Smooth muscle cell of the brain vasculature (primary cell): ENCODE data around the gene GRIN1.

Source experiments
- DNase-seq: peaks from one replicate; pipeline ENCODE4 v3.0.0-alpha.2; 2012; ENCODE audit warnings: low read depth, low spot score

Gene GRIN1

GRCh38 chr9:137178201-137178938 is 39.4 kb downstream of the GRIN1 start:
- no peak for DNase-seq

GRCh38 chr9:137178939-137179630 is 40.1 kb downstream of the GRIN1 start:
- DNase-seq: no peak

- no peak for DNase-seq
Observed at GRCh38 chr9:137179761-137180160, 40.8 kb downstream of the GRIN1 start.

GRCh38 chr9:137180491-137180890 is 41.5 kb downstream of the GRIN1 start:
- DNase-seq: no peak

GRCh38 chr9:137181680-137182079 is 42.7 kb downstream of the GRIN1 start:
- DNase-seq: no peak

- no peak for DNase-seq
Observed at GRCh38 chr9:137182836-137183235, 43.9 kb downstream of the GRIN1 start.

- no peak for DNase-seq
Observed at GRCh38 chr9:137183980-137184595, 45.1 kb downstream of the GRIN1 start.

GRCh38 chr9:137184881-137185660 is 46.1 kb downstream of the GRIN1 start:
- DNase-seq: no peak

GRCh38 chr9:137185921-137186320 is 47.0 kb downstream of the GRIN1 start:
- no peak for DNase-seq

- DNase-seq: no peak
Observed at GRCh38 chr9:137186385-137186784, 47.4 kb downstream of the GRIN1 start.

- no peak for DNase-seq
Observed at GRCh38 chr9:137187386-137187785, 48.4 kb downstream of the GRIN1 start.

- no peak for DNase-seq
Observed at GRCh38 chr9:137188086-137188489, 49.1 kb downstream of the GRIN1 start.

- peak; percentile 87 for DNase-seq
Observed at GRCh38 chr9:137188490-137189296, 49.7 kb downstream of the GRIN1 start, which contains the start of the genes ANAPC2 and SSNA1. Gene ANAPC2, minus strand, starts transcription at chr9:137188560. Its CDS starts 28 bp downstream, at chr9:137188532. Gene SSNA1, plus strand, starts transcription at chr9:137188676. Its CDS starts 51 bp downstream, at chr9:137188727.

- no peak for DNase-seq
Observed at GRCh38 chr9:137189297-137190295, 50.6 kb downstream of the GRIN1 start.

- no peak for DNase-seq
Observed at GRCh38 chr9:137190315-137190856, 51.4 kb downstream of the GRIN1 start.

GRCh38 chr9:137191245-137191644 is 52.3 kb downstream of the GRIN1 start:
- DNase-seq: no peak

GRCh38 chr9:137191691-137192447 is 52.9 kb downstream of the GRIN1 start:
- DNase-seq: no peak

- no peak for DNase-seq
Observed at GRCh38 chr9:137192448-137192780, 53.5 kb downstream of the GRIN1 start.

- no peak for DNase-seq
Observed at GRCh38 chr9:137192859-137193258, 53.9 kb downstream of the GRIN1 start.
